Loucy (cell line): Measurements from ENCODE around the gene NHSL1.

Source experiments
- H2AFZ ChIP-seq: fragments of 200-600 bp; sonication (generic); 2 replicates; pipeline ENCODE4 v1.6.0; 2016; ENCODE audit warnings: antibody characterized with exemption, mild to moderate bottlenecking, low read length, moderate library complexity
- H3F3A ChIP-seq: fragments of 200-600 bp; 2 replicates; pipeline ENCODE4 v1.6.0; 2016; ENCODE audit warnings: antibody characterized with exemption, low read depth, mild to moderate bottlenecking
- H3K27me3 ChIP-seq: fragments of 200-600 bp; sonication (generic); 2 replicates; pipeline ENCODE4 v1.6.1; 2014; ENCODE audit warnings: low read length, mild to moderate bottlenecking; ENCODE audit not compliant: insufficient read depth, poor library complexity, severe bottlenecking
- H3K36me3 ChIP-seq: fragments of 200-600 bp; sonication (generic); 2 replicates; pipeline ENCODE4 v1.6.1; 2016; ENCODE audit warnings: low read length; ENCODE audit not compliant: insufficient read depth
- H3K4me1 ChIP-seq: fragments of 200-600 bp; sonication (generic); 2 replicates; pipeline ENCODE4 v1.5.1; 2014; ENCODE audit warnings: low read length, mild to moderate bottlenecking; ENCODE audit not compliant: insufficient read depth, poor library complexity, severe bottlenecking
- H3K4me2 ChIP-seq: fragments of 200-600 bp; sonication (generic); 2 replicates; pipeline ENCODE4 v1.6.0; 2014; ENCODE audit warnings: antibody characterized with exemption, low read length, low read depth, mild to moderate bottlenecking; ENCODE audit not compliant: poor library complexity, severe bottlenecking
- H3K4me3 ChIP-seq: fragments of 200-600 bp; sonication (generic); 2 replicates; pipeline ENCODE4 v1.5.1; 2014; ENCODE audit warnings: low read length, mild to moderate bottlenecking, mixed read lengths; ENCODE audit not compliant: poor library complexity, severe bottlenecking
- H3K79me2 ChIP-seq: fragments of 200-600 bp; sonication (generic); 2 replicates; pipeline ENCODE4 v1.6.1; 2014; ENCODE audit warnings: low read length; ENCODE audit not compliant: insufficient read depth
- H3K9ac ChIP-seq: fragments of 200-600 bp; sonication (generic); 2 replicates; pipeline ENCODE4 v1.6.0; 2014; ENCODE audit warnings: mild to moderate bottlenecking, low read depth, low read length, moderate library complexity; ENCODE audit not compliant: poor library complexity, severe bottlenecking
- H3K9me2 ChIP-seq: fragments of 200-600 bp; sonication (generic); replicated peaks from 2 replicates; pipeline ENCODE4 v1.6.1; 2016; ENCODE audit warnings: low read depth, low read length, mixed read lengths
- H3K9me3 ChIP-seq: fragments of 200-600 bp; sonication (generic); 2 replicates; pipeline ENCODE4 v1.6.1; 2014; ENCODE audit warnings: mild to moderate bottlenecking, antibody characterized with exemption, low read length, low read depth; ENCODE audit not compliant: insufficient read depth
- H4K20me1 ChIP-seq: fragments of 200-600 bp; sonication (generic); 2 replicates; pipeline ENCODE4 v1.6.0; 2014; ENCODE audit warnings: antibody characterized with exemption, low read length, mild to moderate bottlenecking; ENCODE audit not compliant: insufficient read depth, poor library complexity, severe bottlenecking
- CTCF ChIP-seq: fragments of 200-600 bp; sonication (generic); conservative IDR thresholded peaks from 2 replicates; pipeline ENCODE4 v1.5.1; 2014; ENCODE audit warnings: mild to moderate bottlenecking, antibody characterized with exemption, low read length
- EZH2phosphoT487 ChIP-seq: fragments of 200-600 bp; IDR thresholded peaks from 2 replicates; pipeline ENCODE4 v1.6.1; 2018; ENCODE audit warnings: antibody characterized with exemption, mild to moderate bottlenecking, moderate library complexity, borderline replicate concordance

Gene NHSL1

GRCh38 chr6:138396709-138397108, 102.6 kb downstream of the NHSL1 start:
- H3K9me2 ChIP-seq: no peaks in the 10 kb centered on the region
- H2AFZ ChIP-seq: no peak overlapping the region
- H3K27me3 ChIP-seq: no peaks in the 10 kb centered on the region
- no peaks in the 10 kb centered on the region for H3F3A ChIP-seq
- H3K4me3 ChIP-seq: no peak overlapping the region
- no peaks in the 10 kb centered on the region for H3K79me2 ChIP-seq
- TF ChIP-seq EZH2phosphoT487: no peak
- TF ChIP-seq CTCF: no peak
- H3K36me3 ChIP-seq: no peaks in the 10 kb centered on the region
- no peaks in the 10 kb centered on the region for H4K20me1 ChIP-seq
- H3K9ac ChIP-seq: no peak overlapping the region
- no peaks in the 10 kb centered on the region for H3K9me3 ChIP-seq
- peaks cover 8% of the 10 kb centered on the region for H3K4me1 ChIP-seq
- H3K4me2 ChIP-seq: no peak overlapping the region

GRCh38 chr6:138393871-138394783, 105.2 kb downstream of the NHSL1 start:
- H3K27me3 ChIP-seq: no peaks in the 10 kb centered on the region
- H3K36me3 ChIP-seq: no peaks in the 10 kb centered on the region
- no peak overlapping the region for H3K4me3 ChIP-seq
- no peaks in the 10 kb centered on the region for H4K20me1 ChIP-seq
- H3K4me2 ChIP-seq: no peak overlapping the region
- peaks cover 8% of the 10 kb centered on the region for H3K4me1 ChIP-seq
- H3K9me2 ChIP-seq: no peaks in the 10 kb centered on the region
- peak overlapping the region; percentile 38; the same call in 1 of the 2 replicates for H2AFZ ChIP-seq
- H3K79me2 ChIP-seq: no peaks in the 10 kb centered on the region
- no peaks in the 10 kb centered on the region for H3F3A ChIP-seq
- H3K9me3 ChIP-seq: no peaks in the 10 kb centered on the region
- no peak overlapping the region for H3K9ac ChIP-seq
- no peak for TF ChIP-seq CTCF
- no peak for TF ChIP-seq EZH2phosphoT487

- H4K20me1 ChIP-seq: no peaks in the 10 kb centered on the region
- no peaks in the 10 kb centered on the region for H3K27me3 ChIP-seq
- no peaks in the 10 kb centered on the region for H3K9me3 ChIP-seq
- no peaks in the 10 kb centered on the region for H3K79me2 ChIP-seq
- H3K4me1 ChIP-seq: peaks cover 8% of the 10 kb centered on the region
- TF ChIP-seq EZH2phosphoT487 (no peak), CTCF (no peak)
- no peaks in the 10 kb centered on the region for H3K36me3 ChIP-seq
- H3K9ac ChIP-seq: no peak overlapping the region
- H3K9me2 ChIP-seq: no peaks in the 10 kb centered on the region
- no peaks in the 10 kb centered on the region for H3F3A ChIP-seq
- H3K4me2 ChIP-seq: no peak overlapping the region
- no peak overlapping the region for H2AFZ ChIP-seq
- H3K4me3 ChIP-seq: no peak overlapping the region
Observed at GRCh38 chr6:138389551-138389950, 109.7 kb downstream of the NHSL1 start.
